ENCODE results near the gene TNS3.
"Not testable (repeated sequence)": the region's sequence is repeated elsewhere in the genome, so short reads cannot be mapped to it uniquely, and the experiment has no call there.

The TNS3 gene

GRCh38 chr7:47581804-47582763 is at the start of gene TNS3:
TSS of gene TNS3 (minus strand) at chr7:47582111. CDS start at chr7:47439636, 142,475 bp downstream.
- peak; percentile 77 for DNase-seq

DNA sequence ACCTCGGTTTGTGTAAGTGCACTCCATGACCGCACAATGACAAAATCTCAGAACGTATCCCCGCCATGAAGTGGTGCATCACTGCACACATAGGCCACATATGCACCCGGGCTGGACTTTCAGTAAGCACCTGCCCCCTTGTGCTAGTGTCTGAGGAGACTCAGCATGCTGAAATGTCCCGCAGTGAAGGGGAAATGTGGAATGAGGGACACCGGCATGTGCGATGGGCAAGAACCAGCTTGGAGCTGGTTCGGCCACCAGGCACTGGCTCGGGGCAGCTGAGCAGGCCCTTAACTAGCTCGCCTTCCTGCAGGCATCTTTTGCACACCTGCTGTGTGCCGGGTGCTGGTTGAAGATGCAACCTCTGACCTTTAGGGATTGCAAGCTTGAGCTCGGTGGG is 49.8 kb upstream of the TNS3 start:
- no peak for DNase-seq

DNA sequence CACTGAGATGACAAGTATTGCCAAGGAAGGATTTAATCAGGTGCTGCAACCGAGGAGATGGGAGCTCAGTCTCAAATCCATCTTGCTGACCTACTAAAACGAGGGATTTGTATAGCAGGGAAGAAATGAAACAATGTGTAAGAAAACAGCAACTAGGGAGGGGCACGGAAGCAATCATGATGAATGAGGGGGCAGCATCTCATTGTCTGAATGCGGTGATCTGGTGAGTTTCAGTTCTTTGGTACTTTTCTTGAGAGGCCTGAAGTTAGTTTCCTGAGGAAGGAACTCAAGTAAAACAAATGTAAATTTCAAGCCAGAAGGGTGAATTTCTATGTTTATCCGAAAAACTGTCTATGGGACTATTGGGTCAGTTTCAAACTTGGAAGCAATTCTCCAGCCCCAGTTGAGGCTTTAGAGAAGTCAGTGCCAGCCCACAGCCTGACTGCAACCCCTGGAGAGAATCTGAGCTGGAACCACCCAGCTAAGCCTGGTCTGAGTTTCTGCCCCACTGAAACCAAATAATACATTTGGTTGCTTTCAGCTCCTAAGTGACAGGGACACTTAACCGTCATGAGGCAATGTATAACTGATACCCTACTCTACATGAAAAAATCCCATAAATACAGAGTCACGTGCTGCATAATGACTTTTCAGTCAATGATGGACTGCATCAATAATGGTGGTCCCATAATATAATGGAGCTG is 45.8 kb upstream of the TNS3 start:
- DNase-seq: no peak

- no peak for DNase-seq
Measured at GRCh38 chr7:47625861-47626715, 44.2 kb upstream of the TNS3 start.

DNA sequence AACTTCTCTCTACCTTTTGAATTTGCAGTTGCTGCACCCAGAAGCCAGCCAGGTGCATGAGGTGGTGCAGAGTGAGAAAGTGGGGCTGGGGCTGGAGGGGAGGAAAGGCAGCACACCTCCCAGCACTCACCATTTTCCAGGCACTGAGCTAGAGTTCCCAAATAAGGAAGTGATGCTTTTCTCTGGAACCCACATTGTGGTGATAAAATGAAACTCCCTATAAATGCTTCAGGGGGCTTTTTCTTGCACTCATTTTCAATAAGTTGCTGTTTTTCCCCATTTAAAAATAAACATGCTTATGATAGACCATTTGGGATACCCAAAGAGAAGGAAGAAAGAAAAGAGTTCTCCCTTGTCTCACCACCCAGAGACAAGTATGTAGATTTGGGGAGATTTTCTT is 42.8 kb upstream of the TNS3 start:
- DNase-seq: no peak

DNA sequence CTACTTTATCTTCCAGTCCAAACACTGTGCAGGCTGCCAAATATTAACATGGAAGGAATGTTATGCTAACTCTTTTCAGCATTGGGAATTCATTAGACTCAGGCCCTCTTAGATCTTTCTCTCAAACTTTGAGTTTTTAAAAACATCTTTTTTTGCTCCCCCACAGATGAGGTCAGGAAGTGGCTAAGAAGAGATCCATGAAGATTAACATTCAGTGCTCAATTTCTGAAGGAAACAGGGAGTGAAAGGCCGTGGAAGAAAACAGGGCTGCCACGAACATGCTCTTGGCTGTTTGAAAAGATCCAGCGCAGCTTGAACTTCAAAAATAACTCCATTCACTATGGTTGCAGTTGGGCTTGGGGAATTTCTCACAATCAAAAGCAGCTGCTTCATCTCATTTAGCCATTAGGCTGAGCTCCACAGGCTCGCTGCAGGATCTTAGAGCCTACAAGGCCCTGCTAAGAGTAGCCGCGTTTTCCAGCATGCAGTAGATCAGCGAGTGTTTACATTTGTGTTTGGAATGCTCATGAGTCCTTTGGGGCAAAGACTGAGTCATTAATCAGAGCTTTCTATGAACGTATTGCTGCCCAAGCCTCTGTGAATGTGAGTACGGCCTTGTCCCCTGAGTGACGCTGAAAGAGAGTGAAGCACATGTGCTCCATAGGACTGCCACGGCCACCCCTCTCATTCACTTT is 41.2 kb upstream of the TNS3 start:
- DNase-seq: no peak

DNA sequence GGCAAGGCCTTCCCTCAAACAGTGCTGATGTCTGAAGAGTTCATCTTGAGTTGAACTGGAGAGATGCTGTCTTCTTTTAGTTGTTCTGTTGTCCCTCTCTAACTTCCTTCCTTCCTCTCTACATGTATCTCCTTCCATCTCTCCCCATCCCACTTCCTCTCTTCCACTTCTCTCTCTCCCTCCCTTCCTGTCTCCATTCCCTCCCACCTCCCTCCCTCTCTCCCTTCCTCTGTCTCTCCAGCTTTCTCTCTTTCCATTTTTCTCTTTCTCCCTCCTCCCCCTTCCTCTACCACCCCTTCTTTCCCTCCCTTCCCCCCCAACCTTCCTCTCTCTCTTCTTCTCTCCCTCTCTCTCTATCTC is 40.7 kb upstream of the TNS3 start:
- no peak for DNase-seq

DNA sequence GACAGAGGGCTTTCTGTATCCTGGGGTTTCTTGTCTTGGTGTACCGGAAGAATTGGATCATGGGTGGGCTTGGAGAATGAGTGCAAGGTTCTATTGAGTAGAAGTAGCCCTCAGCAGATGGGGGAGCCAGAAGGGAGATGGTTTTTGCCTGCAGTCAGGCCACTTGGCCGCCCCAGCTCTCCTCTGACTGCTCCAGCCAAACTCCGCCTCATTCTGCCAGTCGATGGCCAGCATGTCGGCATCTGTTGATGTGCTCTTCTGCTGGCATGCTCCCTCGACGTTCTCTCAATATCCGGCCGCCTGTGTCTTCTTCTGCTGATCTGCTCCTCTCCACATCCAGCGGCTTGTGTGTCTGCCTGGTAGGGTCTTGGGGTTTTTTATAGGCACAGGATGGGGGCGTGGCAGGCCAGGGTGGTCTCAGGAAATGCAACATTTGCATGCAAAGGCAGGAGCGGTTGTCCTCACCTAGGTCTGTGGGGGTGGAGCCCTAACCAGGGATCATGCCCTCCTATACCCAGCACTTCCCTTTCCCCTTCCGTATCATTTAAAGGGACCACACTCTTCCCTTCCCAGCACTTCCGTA is 40.2 kb upstream of the TNS3 start:
- no peak for DNase-seq

- DNase-seq: no peak
Measured at GRCh38 chr7:47621347-47621746, 39.4 kb upstream of the TNS3 start.

DNA sequence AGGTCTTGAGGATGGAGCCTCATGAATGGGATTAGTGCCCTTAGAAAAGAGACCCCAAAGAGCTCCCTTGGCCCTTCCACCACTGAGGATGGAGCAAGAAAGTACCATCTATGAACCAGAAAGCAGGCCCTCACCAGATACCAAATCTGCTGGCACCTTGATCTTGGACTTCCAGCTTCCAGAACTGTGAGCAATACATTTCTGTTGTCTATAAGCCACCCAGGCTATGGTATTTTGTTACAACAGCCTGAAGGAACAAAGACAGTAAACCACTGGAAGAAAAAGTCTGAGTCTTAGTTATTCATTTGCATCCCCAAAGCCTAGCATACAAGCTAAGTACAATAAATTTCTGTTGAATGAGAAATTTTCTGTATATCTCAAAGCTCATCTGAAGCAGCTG is 37.9 kb upstream of the TNS3 start:
- DNase-seq: no peak

DNA sequence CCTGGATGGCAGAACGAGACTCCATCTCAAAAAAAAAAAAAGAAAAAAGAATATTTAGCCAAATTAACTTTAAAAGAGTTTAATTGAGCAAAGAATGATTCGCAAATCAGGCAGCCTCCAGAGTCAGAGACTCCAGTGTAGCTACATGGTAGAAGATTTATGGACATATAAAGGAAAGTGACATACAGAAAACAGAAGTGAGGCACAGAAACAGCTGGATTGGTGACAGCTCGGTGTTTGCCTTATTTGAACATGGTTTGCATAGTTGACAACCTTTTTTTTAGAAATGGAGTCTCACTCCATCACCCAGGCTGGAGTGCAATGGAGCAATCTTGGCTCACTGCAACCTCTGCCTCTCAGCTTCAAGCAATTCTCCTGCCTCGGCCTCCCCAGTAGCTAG is 35.2 kb upstream of the TNS3 start:
- DNase-seq: no peak

DNA sequence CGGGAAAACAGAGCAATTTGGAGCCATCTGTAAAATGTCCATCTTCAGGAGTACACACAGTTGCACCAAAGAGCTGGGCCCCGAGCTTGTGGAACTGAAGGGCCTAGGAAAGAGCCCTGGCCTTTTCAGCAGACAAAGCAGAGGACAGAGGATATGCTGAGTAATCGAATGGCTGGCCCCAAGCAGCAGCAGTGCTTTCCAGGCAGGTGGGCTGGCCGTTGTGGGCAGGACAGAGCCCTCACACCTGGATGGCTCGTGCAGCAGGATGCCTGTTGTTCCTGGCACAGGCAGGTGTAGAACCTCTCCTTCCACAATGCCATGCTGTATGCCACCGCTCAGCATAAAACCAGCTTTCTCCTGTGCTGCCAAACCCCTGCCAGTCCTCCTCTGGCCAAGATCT is 32.5 kb upstream of the TNS3 start:
- DNase-seq: no peak

DNA sequence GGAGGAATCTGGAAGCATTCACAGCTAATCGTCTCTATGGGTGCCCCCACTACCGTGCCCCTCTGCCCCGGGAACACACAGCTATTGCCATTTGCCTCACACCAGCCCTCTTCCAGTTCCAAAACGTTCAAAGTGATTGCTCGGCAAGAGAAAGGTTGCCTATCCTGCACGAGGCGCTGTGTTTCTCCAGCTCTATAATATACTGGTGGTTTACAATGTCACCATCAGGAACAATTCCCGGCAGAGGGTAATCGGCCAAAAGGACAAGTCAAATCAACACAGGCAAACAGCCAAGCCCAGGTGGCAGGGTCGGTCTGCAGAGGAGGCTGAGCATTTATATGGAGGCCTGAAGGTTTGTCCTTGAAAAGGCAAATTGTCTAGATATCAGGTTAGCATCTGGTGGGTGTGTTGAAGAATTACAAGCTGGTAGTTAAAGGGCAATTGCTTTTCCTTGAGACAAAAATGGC is 29.2 kb upstream of the TNS3 start:
- no peak for DNase-seq

- no peak for DNase-seq
Measured at GRCh38 chr7:47610506-47611044, 28.7 kb upstream of the TNS3 start.

- no peak for DNase-seq
Measured at GRCh38 chr7:47609803-47610452, 28.0 kb upstream of the TNS3 start.

DNA sequence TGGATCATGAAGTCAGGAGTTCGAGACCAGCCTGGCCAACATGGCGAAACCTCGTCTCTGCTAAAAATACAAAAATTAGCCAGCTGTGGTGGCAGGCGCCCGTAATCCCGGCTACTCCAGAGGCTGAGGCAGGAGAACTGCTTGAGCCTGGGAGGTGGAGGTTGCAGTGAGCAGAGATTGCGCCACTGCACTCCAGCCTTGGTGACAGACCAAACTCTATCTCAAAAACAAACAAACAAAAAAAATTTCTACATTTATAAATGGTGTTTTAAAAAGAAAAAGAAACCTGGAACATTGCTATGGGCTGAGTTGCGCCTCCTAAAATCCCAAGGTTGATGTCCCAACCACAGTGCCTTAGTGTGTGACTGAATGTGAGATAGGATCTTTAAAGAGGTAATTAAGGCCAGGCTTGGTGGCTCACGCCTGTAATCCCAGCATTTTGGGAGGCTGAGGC is 24.7 kb upstream of the TNS3 start:
- not testable (repeated sequence) for DNase-seq

GRCh38 chr7:47605816-47606575 is 24.1 kb upstream of the TNS3 start:
- DNase-seq: no peak

- no peak for DNase-seq
Measured at GRCh38 chr7:47604496-47604890, 22.6 kb upstream of the TNS3 start.

DNA sequence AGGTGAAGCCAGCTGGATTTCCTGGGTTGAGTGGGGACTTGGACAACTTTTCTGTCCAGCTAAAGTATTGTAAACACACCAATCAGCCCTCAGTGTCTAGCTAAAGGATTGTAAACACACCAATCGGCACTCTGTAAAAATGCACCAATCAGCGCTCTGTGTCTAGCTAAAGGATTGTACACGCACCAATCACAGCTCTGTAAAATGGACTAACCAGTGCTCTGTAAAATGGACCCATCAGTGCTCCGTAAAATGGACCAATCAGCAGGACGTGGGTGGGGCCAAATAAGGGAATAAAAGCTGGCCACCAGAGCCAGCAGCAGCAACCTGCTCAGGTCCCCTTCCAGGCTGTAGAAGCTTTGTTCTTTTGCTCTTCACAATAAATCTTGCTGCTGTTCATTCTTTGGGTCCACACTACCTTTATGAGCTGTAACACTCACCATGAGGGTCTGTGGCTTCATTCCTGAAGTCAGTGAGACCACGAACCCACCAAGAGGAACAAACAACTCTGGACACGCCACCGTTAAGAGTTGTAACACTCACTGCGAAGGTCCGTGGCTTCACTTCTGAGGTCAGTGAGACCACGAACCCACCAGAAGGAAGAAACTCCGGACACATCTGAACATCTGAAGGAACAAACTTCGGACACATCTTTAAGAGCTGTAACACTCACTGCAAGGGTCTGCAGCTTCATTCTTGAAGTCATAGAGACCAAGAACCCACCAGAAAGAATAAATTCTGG is 21.8 kb upstream of the TNS3 start:
- DNase-seq: not testable (repeated sequence)
